Ishikawa (cell line): ENCODE data around the gene NKD2.

Experiments
- CEBPB ChIP-seq: IDR thresholded peaks from 2 replicates; pipeline ENCODE4 v1.6.1; 2012
- CREB1 ChIP-seq: IDR thresholded peaks from 2 replicates; pipeline ENCODE4 v1.6.1; 2012; ENCODE audit warnings: low read depth
- EGR1 ChIP-seq: IDR thresholded peaks from 2 replicates; pipeline ENCODE4 v1.6.1; 2012
- EP300 ChIP-seq: IDR thresholded peaks from 2 replicates; pipeline ENCODE4 v1.6.1; 2012; ENCODE audit warnings: borderline replicate concordance
- FOXM1 ChIP-seq: IDR thresholded peaks from 2 replicates; pipeline ENCODE4 v1.6.1; 2012; ENCODE audit warnings: low read depth, borderline replicate concordance
- NFIC ChIP-seq: IDR thresholded peaks from 2 replicates; pipeline ENCODE4 v1.6.1; 2012
- RAD21 ChIP-seq: IDR thresholded peaks from 2 replicates; pipeline ENCODE4 v1.6.1; 2012; ENCODE audit warnings: low read depth
- TAF1 ChIP-seq: IDR thresholded peaks from 2 replicates; pipeline ENCODE4 v1.6.1; 2012; ENCODE audit warnings: low read depth, mild to moderate bottlenecking
- TCF12 ChIP-seq: IDR thresholded peaks from 2 replicates; pipeline ENCODE4 v1.6.1; 2012; ENCODE audit warnings: low read depth
- TEAD4 ChIP-seq: IDR thresholded peaks from 2 replicates; pipeline ENCODE4 v1.6.1; 2012
- USF1 ChIP-seq: IDR thresholded peaks from 2 replicates; pipeline ENCODE4 v1.6.1; 2012
- YY1 ChIP-seq: IDR thresholded peaks from 2 replicates; pipeline ENCODE4 v1.6.1; 2012; ENCODE audit warnings: low read depth
- ZBTB7A ChIP-seq: IDR thresholded peaks from 2 replicates; pipeline ENCODE4 v1.6.1; 2012; ENCODE audit warnings: low read depth
- TF ChIP-seq, protein P1 (sequence below): IDR thresholded peaks from 2 replicates; pipeline ENCODE4 v1.6.1; 2012
- TF ChIP-seq, protein P2 (sequence below): IDR thresholded peaks from 2 replicates; pipeline ENCODE4 v1.6.1; 2012; ENCODE audit warnings: low read depth, mild to moderate bottlenecking

NKD2 gene

DNA sequence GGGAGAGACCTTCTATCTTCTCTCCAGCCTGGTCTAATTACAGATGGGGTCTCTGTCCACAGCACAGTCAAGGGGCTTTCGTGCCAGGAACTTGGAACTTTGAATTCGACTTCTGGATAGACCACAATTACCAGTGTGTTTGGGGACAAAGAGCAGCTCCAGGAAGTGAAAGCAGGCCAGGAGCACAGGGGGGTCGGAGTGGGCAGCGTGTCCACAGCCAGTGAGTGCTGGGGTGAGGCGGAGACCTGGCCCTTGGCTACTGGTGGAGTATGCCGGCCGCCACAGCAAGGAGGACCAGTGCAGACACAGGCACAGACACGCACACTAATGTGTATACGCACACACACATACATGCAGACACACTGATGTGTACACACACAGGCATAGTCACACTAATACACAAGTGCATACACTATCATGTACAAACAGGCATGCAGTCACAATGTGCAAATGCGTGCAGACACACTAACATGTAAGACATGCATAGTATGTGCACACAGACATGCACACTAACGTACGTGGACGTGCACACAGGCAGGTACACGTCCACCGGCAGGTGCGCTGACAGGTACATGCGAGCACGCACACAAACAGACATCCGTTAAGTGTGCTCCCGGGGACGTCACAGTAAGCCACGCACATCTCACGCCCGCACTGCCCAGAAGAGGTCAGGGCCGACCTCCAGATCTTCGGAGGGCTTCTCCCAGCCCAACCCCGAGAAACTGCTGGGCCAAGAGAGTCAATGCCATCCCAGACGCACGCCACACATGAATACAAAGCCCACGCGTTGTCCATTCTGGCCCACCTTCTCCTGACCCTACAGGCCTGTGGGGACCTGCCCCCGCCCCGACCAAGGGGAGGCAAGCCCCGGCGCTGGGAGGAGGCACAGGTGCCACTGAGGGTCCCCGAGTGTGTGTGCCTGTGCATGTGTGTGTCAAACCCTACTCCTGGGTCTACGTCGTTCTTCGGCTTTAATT, 46.5 kb downstream of the NKD2 start:
- TF ChIP-seq, protein P1, sequence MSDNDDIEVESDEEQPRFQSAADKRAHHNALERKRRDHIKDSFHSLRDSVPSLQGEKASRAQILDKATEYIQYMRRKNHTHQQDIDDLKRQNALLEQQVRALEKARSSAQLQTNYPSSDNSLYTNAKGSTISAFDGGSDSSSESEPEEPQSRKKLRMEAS: no peak
- no peak for TF ChIP-seq EP300
- no peak for TF ChIP-seq TCF12
- TF ChIP-seq CEBPB: no peak
- TF ChIP-seq, protein P2, sequence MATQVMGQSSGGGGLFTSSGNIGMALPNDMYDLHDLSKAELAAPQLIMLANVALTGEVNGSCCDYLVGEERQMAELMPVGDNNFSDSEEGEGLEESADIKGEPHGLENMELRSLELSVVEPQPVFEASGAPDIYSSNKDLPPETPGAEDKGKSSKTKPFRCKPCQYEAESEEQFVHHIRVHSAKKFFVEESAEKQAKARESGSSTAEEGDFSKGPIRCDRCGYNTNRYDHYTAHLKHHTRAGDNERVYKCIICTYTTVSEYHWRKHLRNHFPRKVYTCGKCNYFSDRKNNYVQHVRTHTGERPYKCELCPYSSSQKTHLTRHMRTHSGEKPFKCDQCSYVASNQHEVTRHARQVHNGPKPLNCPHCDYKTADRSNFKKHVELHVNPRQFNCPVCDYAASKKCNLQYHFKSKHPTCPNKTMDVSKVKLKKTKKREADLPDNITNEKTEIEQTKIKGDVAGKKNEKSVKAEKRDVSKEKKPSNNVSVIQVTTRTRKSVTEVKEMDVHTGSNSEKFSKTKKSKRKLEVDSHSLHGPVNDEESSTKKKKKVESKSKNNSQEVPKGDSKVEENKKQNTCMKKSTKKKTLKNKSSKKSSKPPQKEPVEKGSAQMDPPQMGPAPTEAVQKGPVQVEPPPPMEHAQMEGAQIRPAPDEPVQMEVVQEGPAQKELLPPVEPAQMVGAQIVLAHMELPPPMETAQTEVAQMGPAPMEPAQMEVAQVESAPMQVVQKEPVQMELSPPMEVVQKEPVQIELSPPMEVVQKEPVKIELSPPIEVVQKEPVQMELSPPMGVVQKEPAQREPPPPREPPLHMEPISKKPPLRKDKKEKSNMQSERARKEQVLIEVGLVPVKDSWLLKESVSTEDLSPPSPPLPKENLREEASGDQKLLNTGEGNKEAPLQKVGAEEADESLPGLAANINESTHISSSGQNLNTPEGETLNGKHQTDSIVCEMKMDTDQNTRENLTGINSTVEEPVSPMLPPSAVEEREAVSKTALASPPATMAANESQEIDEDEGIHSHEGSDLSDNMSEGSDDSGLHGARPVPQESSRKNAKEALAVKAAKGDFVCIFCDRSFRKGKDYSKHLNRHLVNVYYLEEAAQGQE: no peak
- TF ChIP-seq USF1: no peak
- no peak for TF ChIP-seq CREB1
- no peak for TF ChIP-seq TEAD4
- TF ChIP-seq EGR1: no peak
- no peak for TF ChIP-seq ZBTB7A
- no peak for TF ChIP-seq FOXM1
- TF ChIP-seq RAD21: no peak
- TF ChIP-seq TAF1: no peak
- no peak for TF ChIP-seq NFIC
- TF ChIP-seq YY1: no peak

- no peak for TF ChIP-seq TCF12
- TF ChIP-seq EGR1: no peak
- no peak for TF ChIP-seq TEAD4
- TF ChIP-seq CEBPB: no peak
- TF ChIP-seq FOXM1: no peak
These were observed 47.5 kb downstream of the NKD2 start for GRCh38 chr5:1055896-1056610.

DNA sequence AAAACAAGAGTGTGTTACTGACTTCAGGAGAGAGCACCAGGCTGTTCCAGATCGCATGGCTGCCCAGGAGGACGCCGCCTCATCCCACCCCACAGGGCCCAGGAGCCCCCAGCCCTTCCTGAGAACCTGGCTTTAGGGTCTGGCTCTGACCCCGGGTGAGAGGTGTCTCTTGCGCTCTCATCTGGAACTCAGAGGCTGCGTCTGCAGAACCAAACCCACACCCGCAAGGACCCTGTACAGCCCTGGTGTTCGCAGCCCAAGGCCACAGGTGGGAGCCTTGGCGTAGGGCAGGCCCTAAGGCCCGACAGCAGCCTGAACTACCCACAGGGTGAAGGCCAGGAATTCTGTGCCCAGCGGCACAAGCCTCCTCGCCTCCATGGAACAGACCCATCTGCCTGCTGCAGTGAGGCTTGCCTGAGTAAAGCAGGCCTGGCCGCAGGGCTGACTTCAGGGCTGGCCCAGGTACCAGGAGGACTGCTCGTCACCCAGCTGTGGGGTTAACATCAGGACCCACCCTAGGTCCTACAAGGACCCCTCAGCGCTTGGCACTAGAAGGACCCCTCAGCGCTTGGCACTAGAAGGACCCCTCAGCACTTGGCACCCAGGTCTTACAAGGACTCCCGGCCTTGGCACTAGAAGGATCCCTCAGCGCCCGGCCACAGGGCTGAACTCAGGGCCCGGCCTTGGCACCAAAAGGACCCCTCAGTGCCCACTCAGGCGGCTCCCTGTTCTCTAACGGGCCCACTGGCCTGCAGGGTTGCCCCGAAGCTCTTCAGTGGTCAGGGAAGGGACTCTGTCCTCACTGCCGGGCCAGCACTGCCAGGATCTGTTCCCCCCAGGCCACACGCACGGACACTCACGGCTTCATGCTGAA, 48.2 kb downstream of the NKD2 start:
- TF ChIP-seq ZBTB7A: no peak
- TF ChIP-seq NFIC: no peak
- no peak for TF ChIP-seq YY1
- no peak for TF ChIP-seq EP300
- no peak for TF ChIP-seq TEAD4
- no peak for TF ChIP-seq CREB1
- no peak for TF ChIP-seq FOXM1
- no peak for TF ChIP-seq TAF1
- TF ChIP-seq, protein P1: no peak

- TF ChIP-seq USF1 (no peak), TEAD4 (no peak), EGR1 (no peak), YY1 (no peak), RAD21 (no peak), TCF12 (no peak), EP300 (no peak), CREB1 (no peak), ZBTB7A (no peak), NFIC (no peak), FOXM1 (no peak), CEBPB (no peak), TAF1 (no peak)
- TF ChIP-seq, protein P2: no peak
- TF ChIP-seq, protein P1: no peak
These were observed 49.0 kb downstream of the NKD2 start for GRCh38 chr5:1057485-1058082.
